Measurements from ENCODE around the gene PFKL. TPM values are rescaled to one million over a fixed set of nuclear protein-coding genes. Genes with fewer than 3 reads are reported as not detected.

Gene PFKL
- total and polyA plus RNA-seq, 11 donors, result 34.0 to 85.1 (median 46.1) TPM

GRCh38 chr21:44288251-44289110, 11.4 kb upstream of the PFKL start:
- WGBS, 4 donors, result 86 to 95% (median 91%) methylated on average over 17 to 23 of the region's 23 CpGs
- Histone ChIP-seq H3K4me1 (peaks cover 0 to 10% (median 0%) of the 10 kb centered on the region in 12 donors), H3K4me3 (no peak overlapping the region), H3K27me3 (peaks cover 0 to 21% (median 10%) of the 10 kb centered on the region in 9 donors), H3K9me3 (no peaks in the 10 kb centered on the region), H3K27ac (no peak overlapping the region), H3K36me3 (no peaks in the 10 kb centered on the region)
- intact Hi-C loops (cut with DNase I), result no loop called here
- peak in 3 of 5 donors; percentile 15 to 47 (median 19) for DNase-seq
- ATAC-seq, result no peak
- TF ChIP-seq, protein P1, sequence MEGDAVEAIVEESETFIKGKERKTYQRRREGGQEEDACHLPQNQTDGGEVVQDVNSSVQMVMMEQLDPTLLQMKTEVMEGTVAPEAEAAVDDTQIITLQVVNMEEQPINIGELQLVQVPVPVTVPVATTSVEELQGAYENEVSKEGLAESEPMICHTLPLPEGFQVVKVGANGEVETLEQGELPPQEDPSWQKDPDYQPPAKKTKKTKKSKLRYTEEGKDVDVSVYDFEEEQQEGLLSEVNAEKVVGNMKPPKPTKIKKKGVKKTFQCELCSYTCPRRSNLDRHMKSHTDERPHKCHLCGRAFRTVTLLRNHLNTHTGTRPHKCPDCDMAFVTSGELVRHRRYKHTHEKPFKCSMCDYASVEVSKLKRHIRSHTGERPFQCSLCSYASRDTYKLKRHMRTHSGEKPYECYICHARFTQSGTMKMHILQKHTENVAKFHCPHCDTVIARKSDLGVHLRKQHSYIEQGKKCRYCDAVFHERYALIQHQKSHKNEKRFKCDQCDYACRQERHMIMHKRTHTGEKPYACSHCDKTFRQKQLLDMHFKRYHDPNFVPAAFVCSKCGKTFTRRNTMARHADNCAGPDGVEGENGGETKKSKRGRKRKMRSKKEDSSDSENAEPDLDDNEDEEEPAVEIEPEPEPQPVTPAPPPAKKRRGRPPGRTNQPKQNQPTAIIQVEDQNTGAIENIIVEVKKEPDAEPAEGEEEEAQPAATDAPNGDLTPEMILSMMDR (IDR thresholded peaks at IDR 0.05), result no peak
- no peak for TF ChIP-seq POLR2A (IDR thresholded peaks at IDR 0.05)

DNA sequence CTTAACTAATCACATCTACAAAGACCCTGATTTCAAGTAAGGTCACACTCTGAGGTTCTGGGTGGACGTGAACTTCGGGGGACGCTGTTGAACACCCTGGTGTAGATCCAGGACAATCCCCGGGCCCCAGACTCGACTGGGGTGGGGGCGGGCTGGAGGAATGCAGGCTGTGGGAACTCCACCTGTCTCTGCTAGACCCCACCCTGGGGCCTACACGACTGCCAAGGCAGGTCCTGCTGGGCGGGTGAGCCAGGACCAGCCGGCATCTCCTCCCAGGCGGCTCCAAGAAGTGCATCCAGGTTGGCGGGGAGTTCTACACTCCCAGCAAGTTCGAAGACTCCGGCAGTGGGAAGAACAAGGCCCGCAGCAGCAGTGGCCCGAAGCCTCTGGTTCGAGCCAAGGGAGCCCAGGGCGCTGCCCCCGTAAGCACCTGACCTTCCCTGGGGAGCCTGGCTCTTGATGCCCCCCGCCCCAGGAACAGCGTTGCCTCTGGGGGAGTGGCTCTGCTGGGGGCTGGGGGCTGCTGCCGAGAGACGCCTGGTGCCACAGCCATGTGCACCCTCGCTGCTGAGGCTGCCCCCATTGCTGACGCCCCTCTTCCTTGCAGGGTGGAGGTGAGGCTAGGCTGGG, 10.4 kb upstream of the PFKL start:
- H3K27ac ChIP-seq, result no peak overlapping the region
- DNase-seq, result peak in 2 of 5 donors; percentile 11 to 29
- H3K4me1 ChIP-seq, result peaks cover 0 to 15% (median 3%) of the 10 kb centered on the region in 12 donors
- H3K9me3 ChIP-seq, result no peaks in the 10 kb centered on the region
- intact Hi-C loops (cut with DNase I), result no loop called here
- H3K36me3 ChIP-seq, result no peaks in the 10 kb centered on the region
- ATAC-seq, result no peak
- H3K27me3 ChIP-seq, result peaks cover 0 to 21% (median 10%) of the 10 kb centered on the region in 9 donors
- no peak for TF ChIP-seq POLR2A (IDR thresholded peaks at IDR 0.05)
- TF ChIP-seq, protein P1 (IDR thresholded peaks at IDR 0.05), result no peak
- 85 to 96% (median 89%) methylated on average over 12 to 24 of the region's 24 CpGs for WGBS, 4 donors
- H3K4me3 ChIP-seq, result no peak overlapping the region

DNA sequence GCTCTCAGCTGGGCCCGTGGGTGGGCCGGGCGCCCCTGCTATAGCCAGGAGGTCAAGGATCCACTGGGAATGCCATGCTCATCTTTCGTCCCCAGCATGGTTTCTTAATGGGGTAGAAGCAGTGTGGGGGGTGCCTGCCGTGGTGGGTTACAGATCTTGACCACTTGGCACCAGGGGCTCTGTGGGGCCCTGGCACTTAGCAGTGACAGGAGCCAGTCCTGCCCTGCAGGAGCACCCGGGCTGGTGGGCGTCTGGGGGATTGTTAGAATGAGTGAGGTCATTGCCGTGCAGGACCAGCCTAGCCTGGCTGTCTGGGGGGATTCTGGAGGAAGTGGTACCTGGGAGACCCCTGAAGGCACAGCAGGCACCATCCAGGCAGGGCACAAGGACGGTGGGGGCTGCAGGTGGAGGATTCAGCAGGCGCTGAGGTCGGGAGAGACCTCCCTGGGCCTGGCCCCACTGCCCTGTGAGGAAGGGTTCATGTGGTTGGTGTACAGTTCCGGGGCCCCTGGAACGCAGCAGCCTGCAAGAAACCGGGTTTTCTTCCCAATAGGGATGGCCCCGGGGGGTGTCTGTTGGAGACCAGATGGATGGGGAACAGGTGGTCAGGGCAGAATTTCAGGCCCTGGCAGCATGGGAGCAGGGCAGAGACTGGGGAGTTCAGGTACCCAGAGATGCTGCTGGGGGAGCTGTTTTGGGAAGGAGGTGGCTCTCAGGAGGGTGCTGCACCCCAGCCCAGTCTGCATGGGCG, 9.4 kb upstream of the PFKL start:
- Histone ChIP-seq H3K4me1 (peaks cover 0 to 20% (median 13%) of the 10 kb centered on the region in 12 donors), H3K27me3 (peaks cover 0 to 13% (median 8%) of the 10 kb centered on the region in 9 donors), H3K27ac (no peak overlapping the region), H3K9me3 (no peaks in the 10 kb centered on the region), H3K4me3 (no peak overlapping the region), H3K36me3 (no peaks in the 10 kb centered on the region)
- WGBS, 4 donors, result 81 to 88% (median 84%) methylated on average over 13 to 16 of the region's 16 CpGs
- DNase-seq (peak in 2 of 5 donors; percentile 5 to 27), ATAC-seq (no peak)
- intact Hi-C loops (cut with DNase I), result no loop called here
- TF ChIP-seq, protein P1 (IDR thresholded peaks at IDR 0.05), result no peak
- TF ChIP-seq POLR2A (IDR thresholded peaks at IDR 0.05), result no peak
